Right lung (tissue), 5 donors: ENCODE data around the gene SNX6. TPM values are rescaled to one million over a fixed set of nuclear protein-coding genes. Genes with fewer than 3 reads are reported as not detected.
"Not testable (repeated sequence)": the region's sequence is repeated elsewhere in the genome, so short reads cannot be mapped to it uniquely, and the experiment has no call there.

ENCODE experiments used
- DNase-seq, 2 donors: peaks; one replicate each; pipeline ENCODE4 v3.0.0-alpha.2; 2013
- polyA plus RNA-seq, 5 donors: library from polyadenylated mRNA; unstranded; fragments of 120-200 nt; gene quantifications; one replicate each; pipeline versions ENCODE4 v1.2.1 to v1.2.3, GENCODE V29; 2013; ENCODE audit warnings: inconsistent platforms in 1 of 5, low replicate concordance in 1 of 5; ENCODE audit not compliant: insufficient read length in 5 of 5, insufficient read depth in 1 of 5

Gene SNX6
- polyA plus RNA-seq, 5 donors, result 87.1 to 130 (median 114) TPM

- DNase-seq, result no peak
These were observed 47.7 kb downstream of the SNX6 start for GRCh38 chr14:34582117-34582680.

- no peak for DNase-seq
These were observed 49.6 kb downstream of the SNX6 start for GRCh38 chr14:34580381-34580780.

GRCh38 chr14:34571771-34572170 lies 58.2 kb downstream of the SNX6 start:
- no peak for DNase-seq

DNA sequence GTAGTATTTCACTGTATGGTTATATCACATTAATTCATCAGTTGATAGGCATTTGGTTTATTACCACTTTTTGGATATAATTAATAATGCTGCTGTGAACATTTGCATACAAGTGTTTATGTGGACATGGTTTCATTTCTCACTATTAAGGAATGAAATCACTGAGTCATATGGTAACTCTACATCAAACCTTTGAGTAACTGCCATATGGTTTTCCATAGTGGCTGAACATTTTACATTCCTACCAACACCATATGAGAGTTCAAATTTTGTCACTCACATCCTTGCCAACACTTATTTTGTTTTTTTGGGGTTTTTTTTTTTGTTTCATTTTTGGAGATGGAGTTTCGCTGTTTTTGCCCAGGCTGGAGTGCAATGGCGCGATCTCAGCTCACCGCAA lies 60.2 kb downstream of the SNX6 start:
- DNase-seq, result no peak

DNA sequence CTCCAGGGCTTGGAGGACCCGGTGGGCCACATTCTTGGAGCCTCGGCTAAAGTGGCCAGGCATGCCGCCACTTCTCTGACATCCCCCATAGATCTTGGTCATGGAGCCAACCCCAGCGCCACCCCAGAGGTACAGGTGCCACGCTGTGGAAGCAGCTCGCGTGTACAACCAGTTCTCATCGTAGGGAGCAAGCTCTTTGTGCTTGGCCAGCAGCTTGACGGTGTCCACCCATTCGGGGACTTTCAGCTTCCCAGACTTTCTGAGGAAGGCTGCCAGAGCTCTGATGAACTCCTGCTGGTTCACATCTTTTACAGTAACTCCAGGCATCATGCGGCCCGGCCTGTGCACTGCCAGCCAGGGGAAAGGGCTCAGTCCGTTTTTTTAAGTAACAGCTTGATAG lies 61.1 kb downstream of the SNX6 start:
- DNase-seq, result no peak

DNA sequence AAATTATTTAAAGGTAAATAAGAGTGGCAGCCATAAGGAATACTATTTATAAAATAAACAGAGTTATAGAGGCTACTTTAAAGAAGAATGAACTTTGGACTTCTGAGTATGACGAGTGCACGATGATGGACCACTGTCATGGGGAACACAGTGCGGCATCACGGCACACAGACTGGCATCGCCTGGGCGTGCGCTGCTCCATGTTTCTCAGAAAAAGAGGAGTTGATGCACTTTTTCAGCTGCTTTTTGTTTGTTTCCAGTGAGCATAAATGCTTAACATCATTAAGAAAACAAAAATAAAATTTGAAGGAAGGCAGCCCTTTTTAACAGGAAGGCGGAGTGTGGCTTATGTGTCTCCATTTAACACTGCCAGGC lies 67.2 kb downstream of the SNX6 start:
- DNase-seq, result no peak

DNA sequence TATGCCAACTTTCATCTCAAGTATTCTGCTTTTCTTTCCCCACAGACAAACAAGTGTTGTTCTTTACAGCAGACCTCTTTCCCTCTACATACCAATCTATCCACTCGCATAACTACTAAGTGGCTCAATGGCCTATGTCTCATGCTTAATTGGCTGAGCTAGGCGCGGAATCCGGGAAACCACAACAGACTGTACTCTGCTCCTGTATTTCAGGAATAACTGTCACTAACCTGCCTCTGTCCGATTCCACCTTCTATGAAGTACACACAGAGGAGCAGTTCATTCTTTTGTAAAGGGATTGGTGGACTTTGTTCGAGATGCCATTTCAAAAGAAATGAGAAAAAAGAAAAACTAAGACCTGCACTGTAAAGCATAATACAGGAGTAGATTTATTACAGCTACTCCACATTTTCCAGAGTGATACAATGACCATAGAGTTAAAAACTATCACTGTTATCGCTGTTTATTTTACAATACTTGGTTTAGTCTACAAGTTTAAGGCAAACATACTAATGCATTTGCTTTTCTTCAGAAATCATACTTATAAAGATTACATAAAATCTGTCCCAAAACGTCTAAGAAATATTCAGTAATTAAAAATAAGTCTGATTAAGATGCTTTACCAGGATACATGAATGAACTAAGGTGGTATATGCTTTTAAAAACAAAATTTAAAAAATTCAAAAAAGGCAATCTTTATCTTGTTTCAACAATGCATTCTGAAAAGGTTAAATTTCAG lies 67.7 kb downstream of the SNX6 start:
- not testable (repeated sequence) for DNase-seq

DNA sequence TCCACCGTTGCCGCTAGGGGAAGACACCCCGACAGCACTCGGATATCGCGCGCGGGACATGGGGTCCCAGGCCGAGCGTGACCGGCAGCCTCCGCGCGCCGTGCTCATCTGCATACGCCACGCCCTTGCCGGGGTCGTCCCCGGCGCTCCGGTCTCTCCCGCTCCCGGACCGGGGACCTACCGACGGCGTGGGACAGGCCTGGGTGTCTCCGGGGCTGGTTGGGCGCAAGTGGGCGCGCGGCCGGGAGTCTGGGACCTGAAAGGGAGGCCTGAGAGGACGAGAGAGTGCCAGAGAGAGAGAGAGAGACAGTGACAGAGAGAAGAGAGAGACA lies 73.5 kb downstream of the SNX6 start:
- DNase-seq, result not testable (repeated sequence)

- not testable (repeated sequence) for DNase-seq
These were observed 74.1 kb downstream of the SNX6 start for GRCh38 chr14:34555583-34556497.

DNA sequence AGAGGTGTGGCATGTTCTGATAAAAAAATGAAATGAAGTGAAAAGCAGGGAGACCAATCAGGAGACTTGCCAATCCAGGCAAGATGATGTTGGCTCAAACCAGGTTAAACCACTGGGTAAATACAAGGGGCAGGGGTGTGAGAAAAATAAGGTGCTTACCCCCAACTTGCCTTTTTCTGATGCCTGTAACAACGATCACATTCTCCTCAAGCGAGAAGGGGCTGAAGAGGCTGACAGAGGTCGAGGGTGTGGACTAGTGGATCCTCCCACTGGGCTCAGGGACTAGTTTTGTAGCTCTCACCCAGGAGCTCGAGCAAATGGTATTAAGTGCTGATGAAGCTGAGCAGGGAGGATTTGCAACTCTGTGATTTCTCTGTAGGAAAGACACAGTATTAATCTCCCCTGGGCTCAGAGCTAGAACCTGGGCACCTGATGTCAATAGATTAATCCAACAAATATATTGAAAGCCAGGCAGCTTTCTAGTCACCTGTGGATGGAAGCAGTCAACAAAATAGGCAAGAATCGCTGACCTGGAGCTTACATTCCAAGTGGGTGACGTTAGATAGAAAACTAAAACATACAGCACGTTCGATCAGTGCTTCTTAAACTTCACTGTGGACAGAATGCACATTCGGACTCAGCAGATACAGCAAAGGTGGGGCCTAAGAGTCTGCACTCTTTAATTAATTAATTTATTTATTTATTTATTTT lies 75.3 kb downstream of the SNX6 start:
- DNase-seq, result no peak

GRCh38 chr14:34549276-34549966 lies 80.5 kb downstream of the SNX6 start:
- not testable (repeated sequence) for DNase-seq

DNA sequence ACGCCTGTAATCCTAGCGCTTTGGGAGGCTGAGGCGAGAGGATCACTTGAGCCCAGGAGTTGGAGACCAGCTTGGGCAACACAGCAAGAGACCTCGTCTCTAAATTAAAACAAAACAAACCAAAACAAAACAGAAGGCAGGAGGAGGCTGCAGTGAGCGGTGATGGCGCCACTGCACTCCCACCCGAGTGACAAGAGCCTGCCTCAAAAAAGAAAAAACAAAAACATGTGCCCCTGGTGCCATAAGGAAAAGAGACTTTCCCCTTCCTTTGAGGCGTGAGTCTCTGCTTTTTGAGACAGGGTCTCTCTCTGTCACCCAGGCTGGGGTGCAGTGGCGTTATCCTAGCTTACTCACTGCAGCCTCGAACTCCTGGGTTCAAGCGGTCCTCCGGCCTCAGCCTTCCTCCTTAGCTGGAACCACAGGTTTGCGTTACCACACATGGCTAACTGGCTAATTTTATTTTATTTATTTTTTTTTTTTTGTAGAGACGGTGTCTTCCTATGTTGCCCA lies 81.4 kb downstream of the SNX6 start:
- no peak for DNase-seq

- not testable (repeated sequence) for DNase-seq
These were observed 82.8 kb downstream of the SNX6 start for GRCh38 chr14:34547136-34547520.

DNA sequence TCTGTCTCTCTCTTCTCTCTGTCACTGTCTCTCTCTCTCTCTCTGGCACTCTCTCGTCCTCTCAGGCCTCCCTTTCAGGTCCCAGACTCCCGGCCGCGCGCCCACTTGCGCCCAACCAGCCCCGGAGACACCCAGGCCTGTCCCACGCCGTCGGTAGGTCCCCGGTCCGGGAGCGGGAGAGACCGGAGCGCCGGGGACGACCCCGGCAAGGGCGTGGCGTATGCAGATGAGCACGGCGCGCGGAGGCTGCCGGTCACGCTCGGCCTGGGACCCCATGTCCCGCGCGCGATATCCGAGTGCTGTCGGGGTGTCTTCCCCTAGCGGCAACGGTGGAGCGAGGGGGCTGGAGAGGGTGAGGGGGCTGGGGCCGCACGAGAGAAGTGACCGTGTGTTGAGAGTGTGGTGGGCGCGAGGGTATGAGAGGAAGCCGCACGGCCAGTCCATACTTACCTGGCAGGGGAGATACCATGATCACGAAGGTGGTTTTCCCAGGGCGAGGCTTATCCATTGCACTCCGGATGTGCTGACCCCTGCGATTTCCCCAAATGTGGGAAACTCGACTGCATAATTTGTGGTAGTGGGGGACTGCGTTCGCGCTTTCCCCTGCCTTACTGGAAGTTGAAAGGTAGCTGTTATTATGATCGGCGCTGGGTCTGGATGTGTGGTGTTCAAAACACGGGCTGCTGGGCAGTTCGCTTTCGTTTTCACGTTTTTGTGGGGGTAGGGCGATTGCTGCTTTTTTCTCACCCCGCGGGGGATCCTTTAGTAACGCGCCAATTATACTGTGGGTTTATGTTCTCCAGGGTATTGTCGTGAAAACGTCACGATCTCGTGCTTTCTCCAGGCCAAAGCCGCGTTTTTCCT lies 83.4 kb downstream of the SNX6 start:
- not testable (repeated sequence) for DNase-seq

- not testable (repeated sequence) for DNase-seq
These were observed 89.5 kb downstream of the SNX6 start for GRCh38 chr14:34540181-34541059.

DNA sequence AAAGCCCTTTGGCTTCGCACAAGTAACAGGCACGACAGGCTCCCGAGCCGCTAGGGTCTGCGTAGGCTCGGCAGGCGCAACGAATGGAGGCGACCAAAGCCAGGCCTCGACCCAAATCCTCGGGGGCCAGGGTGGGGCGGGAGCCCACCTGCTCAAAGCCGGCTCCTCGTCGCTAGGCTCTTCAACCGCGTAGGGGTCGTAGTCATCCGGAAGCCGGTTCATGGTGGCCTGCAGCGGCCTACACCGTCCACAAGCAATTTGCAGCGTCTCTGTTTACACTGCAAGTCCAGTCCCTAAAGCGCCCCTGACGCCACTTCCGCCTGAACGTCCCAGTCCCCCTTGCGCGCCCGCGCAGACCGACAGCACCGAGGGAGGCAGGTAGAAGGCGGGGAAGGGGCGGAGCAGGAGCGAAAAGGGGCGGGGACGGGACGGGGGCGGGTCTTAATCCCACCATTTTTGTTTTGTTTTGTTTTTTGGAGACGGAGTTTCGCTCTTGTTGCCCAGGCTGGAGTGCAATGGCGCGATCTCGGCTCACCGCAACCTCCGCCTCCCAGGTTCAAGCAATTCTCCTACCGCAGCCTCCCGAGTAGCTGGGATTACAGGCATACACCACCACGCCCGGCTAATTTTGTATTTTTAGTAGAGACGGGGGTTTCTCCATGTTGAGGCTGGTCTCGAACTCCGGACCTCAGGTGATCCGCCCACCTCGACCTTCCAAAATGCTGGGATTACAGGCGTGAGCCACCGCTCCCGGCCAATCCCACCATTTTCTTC lies 90.4 kb downstream of the SNX6 start, which contains the start of gene EAPP:
TSS of gene EAPP (minus strand) at position 295 of the 774 bp plus-strand sequence. CDS start at position 222, 73 bp downstream.
- DNase-seq, result peak; percentile 98

GRCh38 chr14:34538871-34539406 lies 91.0 kb downstream of the SNX6 start:
- no peak for DNase-seq

DNA sequence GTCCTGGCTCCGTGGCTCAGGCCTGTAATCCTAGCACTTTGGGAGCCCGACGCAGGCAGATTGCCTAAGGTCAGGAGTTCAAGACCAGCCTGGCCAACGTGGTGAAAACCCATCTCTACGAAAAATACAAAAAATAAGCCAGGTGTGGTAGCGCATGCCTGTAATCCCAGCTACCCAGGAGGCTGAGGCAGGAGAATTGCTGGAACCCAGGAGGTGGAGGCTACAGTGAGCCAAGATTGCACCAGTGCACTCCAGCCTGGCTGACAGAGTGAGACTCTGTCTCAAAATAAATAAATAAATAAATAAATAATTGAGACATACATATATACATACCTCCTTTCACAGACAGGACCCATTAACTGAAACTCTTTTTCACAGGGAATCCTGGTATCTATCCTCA lies 91.9 kb downstream of the SNX6 start:
- DNase-seq, result not testable (repeated sequence)
